ENCODE data around the gene FABP6.

The FABP6 gene

GRCh38 chr5:160185626-160186360 lies 43.5 kb upstream of the FABP6 start:
- Histone ChIP-seq H3K18ac (ENCODE audit: low read depth in 1 of 2, low read length in 2 of 2) (peak overlapping the region in 1 of 2 experiments; percentile 30), H3K4ac (ENCODE audit: low read depth in 1 of 2, low read length in 2 of 2) (no peak overlapping the region), H2BK15ac (ENCODE audit: low read depth, poor library complexity, severe bottlenecking) (no peak overlapping the region), H2AFZ (ENCODE audit: low read depth, low read length) (peak overlapping the region; percentile 65), H3K27ac (ENCODE audit: low read length, poor library complexity, severe bottlenecking) (no peak overlapping the region), H3K36me3 (ENCODE audit: control insufficient read depth in 1 of 2, insufficient read depth in 2 of 2, low read depth in 1 of 2, low read length in 2 of 2) (no peaks in the 10 kb centered on the region), H3K4me3 (ENCODE audit: insufficient read depth in 1 of 2, low read depth in 1 of 2, low read length in 2 of 2) (no peak overlapping the region), H3K9me3 (ENCODE audit: control insufficient read depth, low read length) (peaks cover 6% of the 10 kb centered on the region), H4K91ac (ENCODE audit: low read length) (no peak overlapping the region), H3K9ac (ENCODE audit: low read length) (no peak overlapping the region), H2BK12ac (ENCODE audit: low read length in 2 of 2) (peak overlapping the region in 1 of 2 experiments; percentile 95), H4K8ac (ENCODE audit: low read length) (no peak overlapping the region), H2BK120ac (ENCODE audit: low read depth, low read length) (no peak overlapping the region), H2AK5ac (ENCODE audit: low read length, severe bottlenecking) (no peak overlapping the region), H3K79me1 (replicated peaks; ENCODE audit: low read length, poor library complexity, severe bottlenecking) (no peaks in the 10 kb centered on the region), H3K23ac (ENCODE audit: low read length in 2 of 2) (no peak overlapping the region), H3K4me2 (ENCODE audit: low read length, poor library complexity, severe bottlenecking) (no peak overlapping the region), H3K27me3 (ENCODE audit: control insufficient read depth in 1 of 2, insufficient read depth in 1 of 2, low read length in 2 of 2) (no peaks in the 10 kb centered on the region), H3K4me1 (ENCODE audit: control insufficient read depth, insufficient read depth, low read depth, low read length) (peaks cover 12% of the 10 kb centered on the region), H3K14ac (ENCODE audit: low read length in 2 of 2) (peak overlapping the region in 1 of 2 experiments; percentile 22), H2BK5ac (ENCODE audit: low read depth, low read length, poor library complexity, severe bottlenecking) (no peak overlapping the region)
- DNase-seq, result no peak
- 42% methylated on average over 3 of the region's 3 CpGs for WGBS

GRCh38 chr5:160186480-160186879 lies 42.8 kb upstream of the FABP6 start:
- Histone ChIP-seq H3K4me2 (ENCODE audit: low read length, poor library complexity, severe bottlenecking) (no peak overlapping the region), H3K27me3 (ENCODE audit: control insufficient read depth in 1 of 2, insufficient read depth in 1 of 2, low read length in 2 of 2) (no peaks in the 10 kb centered on the region), H2BK12ac (ENCODE audit: low read length in 2 of 2) (no peak overlapping the region), H2BK15ac (ENCODE audit: low read depth, poor library complexity, severe bottlenecking) (no peak overlapping the region), H3K18ac (ENCODE audit: low read depth in 1 of 2, low read length in 2 of 2) (no peak overlapping the region), H2AFZ (ENCODE audit: low read depth, low read length) (no peak overlapping the region), H4K91ac (ENCODE audit: low read length) (no peak overlapping the region), H2AK5ac (ENCODE audit: low read length, severe bottlenecking) (no peak overlapping the region), H3K4ac (ENCODE audit: low read depth in 1 of 2, low read length in 2 of 2) (no peak overlapping the region), H3K4me1 (ENCODE audit: control insufficient read depth, insufficient read depth, low read depth, low read length) (peaks cover 12% of the 10 kb centered on the region), H3K36me3 (ENCODE audit: control insufficient read depth in 1 of 2, insufficient read depth in 2 of 2, low read depth in 1 of 2, low read length in 2 of 2) (no peaks in the 10 kb centered on the region), H3K9me3 (ENCODE audit: control insufficient read depth, low read length) (peaks cover 6% of the 10 kb centered on the region), H2BK5ac (ENCODE audit: low read depth, low read length, poor library complexity, severe bottlenecking) (no peak overlapping the region), H3K23ac (ENCODE audit: low read length in 2 of 2) (no peak overlapping the region), H3K4me3 (ENCODE audit: insufficient read depth in 1 of 2, low read depth in 1 of 2, low read length in 2 of 2) (no peak overlapping the region), H3K79me1 (replicated peaks; ENCODE audit: low read length, poor library complexity, severe bottlenecking) (no peaks in the 10 kb centered on the region), H2BK120ac (ENCODE audit: low read depth, low read length) (no peak overlapping the region), H3K14ac (ENCODE audit: low read length in 2 of 2) (no peak overlapping the region), H3K9ac (ENCODE audit: low read length) (no peak overlapping the region), H3K27ac (ENCODE audit: low read length, poor library complexity, severe bottlenecking) (no peak overlapping the region), H4K8ac (ENCODE audit: low read length) (no peak overlapping the region)
- no peak for DNase-seq
- WGBS, result 79% methylated on average over 5 of the region's 5 CpGs

GRCh38 chr5:160187091-160187490 lies 42.2 kb upstream of the FABP6 start:
- no peaks in the 10 kb centered on the region for H3K36me3 ChIP-seq (ENCODE audit: control insufficient read depth in 1 of 2, insufficient read depth in 2 of 2, low read depth in 1 of 2, low read length in 2 of 2)
- no peak overlapping the region for H3K9ac ChIP-seq (ENCODE audit: low read length)
- no peak overlapping the region for H2AFZ ChIP-seq (ENCODE audit: low read depth, low read length)
- H3K27ac ChIP-seq (ENCODE audit: low read length, poor library complexity, severe bottlenecking), result no peak overlapping the region
- no peaks in the 10 kb centered on the region for H3K27me3 ChIP-seq (ENCODE audit: control insufficient read depth in 1 of 2, insufficient read depth in 1 of 2, low read length in 2 of 2)
- H3K4me2 ChIP-seq (ENCODE audit: low read length, poor library complexity, severe bottlenecking), result no peak overlapping the region
- no peak overlapping the region for H2BK12ac ChIP-seq (ENCODE audit: low read length in 2 of 2)
- H4K8ac ChIP-seq (ENCODE audit: low read length), result no peak overlapping the region
- H3K23ac ChIP-seq (ENCODE audit: low read length in 2 of 2), result no peak overlapping the region
- H4K91ac ChIP-seq (ENCODE audit: low read length), result no peak overlapping the region
- H3K4me1 ChIP-seq (ENCODE audit: control insufficient read depth, insufficient read depth, low read depth, low read length), result peaks cover 8% of the 10 kb centered on the region
- peak overlapping the region in 1 of 2 experiments; percentile 29 for H3K4ac ChIP-seq (ENCODE audit: low read depth in 1 of 2, low read length in 2 of 2)
- no peak overlapping the region for H2BK5ac ChIP-seq (ENCODE audit: low read depth, low read length, poor library complexity, severe bottlenecking)
- H2BK120ac ChIP-seq (ENCODE audit: low read depth, low read length), result no peak overlapping the region
- no peak overlapping the region for H2BK15ac ChIP-seq (ENCODE audit: low read depth, poor library complexity, severe bottlenecking)
- H3K4me3 ChIP-seq (ENCODE audit: insufficient read depth in 1 of 2, low read depth in 1 of 2, low read length in 2 of 2), result no peak overlapping the region
- peak overlapping the region in 1 of 2 experiments; percentile 57 for H3K18ac ChIP-seq (ENCODE audit: low read depth in 1 of 2, low read length in 2 of 2)
- peak overlapping the region in 1 of 2 experiments; percentile 74 for H3K14ac ChIP-seq (ENCODE audit: low read length in 2 of 2)
- H3K79me1 ChIP-seq (replicated peaks; ENCODE audit: low read length, poor library complexity, severe bottlenecking), result no peaks in the 10 kb centered on the region
- no peak overlapping the region for H2AK5ac ChIP-seq (ENCODE audit: low read length, severe bottlenecking)
- peaks cover 6% of the 10 kb centered on the region for H3K9me3 ChIP-seq (ENCODE audit: control insufficient read depth, low read length)
- no peak for DNase-seq
- 97% methylated on average over 5 of the region's 5 CpGs for WGBS

- Histone ChIP-seq H3K14ac (ENCODE audit: low read length in 2 of 2) (no peak overlapping the region), H2BK5ac (ENCODE audit: low read depth, low read length, poor library complexity, severe bottlenecking) (no peak overlapping the region), H3K4me2 (ENCODE audit: low read length, poor library complexity, severe bottlenecking) (peak overlapping the region; percentile 61), H4K8ac (ENCODE audit: low read length) (peak overlapping the region; percentile 85), H2BK15ac (ENCODE audit: low read depth, poor library complexity, severe bottlenecking) (peak overlapping the region; percentile 90), H4K91ac (ENCODE audit: low read length) (peak overlapping the region; percentile 62), H3K27ac (ENCODE audit: low read length, poor library complexity, severe bottlenecking) (no peak overlapping the region), H3K23ac (ENCODE audit: low read length in 2 of 2) (peak overlapping the region in 1 of 2 experiments; percentile 59), H3K4me3 (ENCODE audit: insufficient read depth in 1 of 2, low read depth in 1 of 2, low read length in 2 of 2) (peak overlapping the region; percentile 52 to 74), H2AK5ac (ENCODE audit: low read length, severe bottlenecking) (no peak overlapping the region), H2BK12ac (ENCODE audit: low read length in 2 of 2) (peak overlapping the region in 1 of 2 experiments; percentile 6), H3K36me3 (ENCODE audit: control insufficient read depth in 1 of 2, insufficient read depth in 2 of 2, low read depth in 1 of 2, low read length in 2 of 2) (no peaks in the 10 kb centered on the region), H2AFZ (ENCODE audit: low read depth, low read length) (peak overlapping the region; percentile 8), H2BK120ac (ENCODE audit: low read depth, low read length) (peak overlapping the region; percentile 74), H3K27me3 (ENCODE audit: control insufficient read depth in 1 of 2, insufficient read depth in 1 of 2, low read length in 2 of 2) (no peaks in the 10 kb centered on the region), H3K4me1 (ENCODE audit: control insufficient read depth, insufficient read depth, low read depth, low read length) (peaks cover 4% of the 10 kb centered on the region), H3K9me3 (ENCODE audit: control insufficient read depth, low read length) (peaks cover 6% of the 10 kb centered on the region), H3K4ac (ENCODE audit: low read depth in 1 of 2, low read length in 2 of 2) (peak overlapping the region; percentile 75 to 77), H3K18ac (ENCODE audit: low read depth in 1 of 2, low read length in 2 of 2) (peak overlapping the region; percentile 46 to 78), H3K9ac (ENCODE audit: low read length) (peak overlapping the region; percentile 85), H3K79me1 (replicated peaks; ENCODE audit: low read length, poor library complexity, severe bottlenecking) (no peaks in the 10 kb centered on the region)
- WGBS, result 6% methylated on average over 33 of the region's 40 CpGs
- peak; percentile 76 for DNase-seq
Measured at GRCh38 chr5:160188141-160189015, 40.9 kb upstream of the FABP6 start.

All from mesenchymal stem cell (in vitro differentiated cells and primary cell).